C4-2B (cell line): Measurements from ENCODE around the gene PEAK3.

Source experiments
- ZFX ChIP-seq: fragments of 450-650 bp; IDR thresholded peaks from 2 replicates; pipeline ENCODE4 v1.6.1; 2017
- TF ChIP-seq, protein P1 (sequence below): fragments of 450-650 bp; conservative IDR thresholded peaks from 2 replicates; pipeline ENCODE4 v1.5.1; 2017; ENCODE audit warnings: mild to moderate bottlenecking

DNA sequence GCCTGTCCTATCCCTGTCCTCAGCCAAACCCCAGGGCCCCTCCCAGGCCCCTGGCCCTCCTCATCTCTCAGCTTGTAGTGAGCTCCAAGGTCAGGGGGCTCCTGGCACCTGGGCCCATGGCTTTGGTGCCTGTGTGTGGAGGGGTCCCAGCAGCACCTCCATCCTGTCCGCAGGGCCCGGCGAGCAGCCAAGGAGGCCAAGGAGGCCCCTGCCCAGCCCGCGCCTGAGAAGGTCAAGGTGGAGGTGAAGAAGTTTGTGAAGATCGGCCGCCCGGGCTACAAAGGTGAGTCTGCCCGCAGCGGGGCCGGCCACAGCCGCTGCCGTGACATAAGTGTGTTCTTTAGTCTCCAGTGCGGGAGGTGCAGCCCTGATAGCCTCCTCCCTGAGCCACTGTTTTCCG lies 36.7 kb downstream of the PEAK3 start:
- TF ChIP-seq, protein P1, sequence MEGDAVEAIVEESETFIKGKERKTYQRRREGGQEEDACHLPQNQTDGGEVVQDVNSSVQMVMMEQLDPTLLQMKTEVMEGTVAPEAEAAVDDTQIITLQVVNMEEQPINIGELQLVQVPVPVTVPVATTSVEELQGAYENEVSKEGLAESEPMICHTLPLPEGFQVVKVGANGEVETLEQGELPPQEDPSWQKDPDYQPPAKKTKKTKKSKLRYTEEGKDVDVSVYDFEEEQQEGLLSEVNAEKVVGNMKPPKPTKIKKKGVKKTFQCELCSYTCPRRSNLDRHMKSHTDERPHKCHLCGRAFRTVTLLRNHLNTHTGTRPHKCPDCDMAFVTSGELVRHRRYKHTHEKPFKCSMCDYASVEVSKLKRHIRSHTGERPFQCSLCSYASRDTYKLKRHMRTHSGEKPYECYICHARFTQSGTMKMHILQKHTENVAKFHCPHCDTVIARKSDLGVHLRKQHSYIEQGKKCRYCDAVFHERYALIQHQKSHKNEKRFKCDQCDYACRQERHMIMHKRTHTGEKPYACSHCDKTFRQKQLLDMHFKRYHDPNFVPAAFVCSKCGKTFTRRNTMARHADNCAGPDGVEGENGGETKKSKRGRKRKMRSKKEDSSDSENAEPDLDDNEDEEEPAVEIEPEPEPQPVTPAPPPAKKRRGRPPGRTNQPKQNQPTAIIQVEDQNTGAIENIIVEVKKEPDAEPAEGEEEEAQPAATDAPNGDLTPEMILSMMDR = no peak
- no peak for TF ChIP-seq ZFX
